KOPT-K1 (cell line): ENCODE results near the gene AGAP1.

Source experiments
- H3K27ac ChIP-seq: fragments of 200-600 bp; sonication (generic); 2 replicates; pipeline ENCODE4 v1.5.1; 2016; ENCODE audit warnings: antibody characterized with exemption, mild to moderate bottlenecking, low read depth, low read length; ENCODE audit not compliant: poor library complexity, severe bottlenecking
- H3K36me3 ChIP-seq: fragments of 200-600 bp; sonication (generic); 2 replicates; pipeline ENCODE4 v1.5.1; 2017; ENCODE audit warnings: antibody characterized with exemption, mild to moderate bottlenecking, low read length, moderate library complexity; ENCODE audit not compliant: insufficient read depth
- H3K9me3 ChIP-seq: fragments of 200-600 bp; sonication (generic); 2 replicates; pipeline ENCODE4 v1.5.1; 2017; ENCODE audit warnings: antibody characterized with exemption, low read length, mild to moderate bottlenecking; ENCODE audit not compliant: insufficient read depth, poor library complexity, severe bottlenecking

Gene AGAP1

GRCh38 chr2:235858881-235859280 is 365.0 kb downstream of the AGAP1 start:
- Histone ChIP-seq H3K9me3 (no peaks in the 10 kb centered on the region), H3K36me3 (no peaks in the 10 kb centered on the region)

GRCh38 chr2:235859651-235860050 is 365.8 kb downstream of the AGAP1 start:
- Histone ChIP-seq H3K27ac (no peak overlapping the region), H3K36me3 (no peaks in the 10 kb centered on the region), H3K9me3 (no peaks in the 10 kb centered on the region)

More at GRCh38 chr2:235858881-235859280, 365.0 kb downstream of the AGAP1 start:
- H3K27ac ChIP-seq, result no peak overlapping the region

- Histone ChIP-seq H3K27ac (no peak overlapping the region), H3K36me3 (no peaks in the 10 kb centered on the region), H3K9me3 (no peaks in the 10 kb centered on the region)
These were observed 366.3 kb downstream of the AGAP1 start for GRCh38 chr2:235860111-235860510.

- no peak overlapping the region for H3K27ac ChIP-seq
- H3K36me3 ChIP-seq, result no peaks in the 10 kb centered on the region
- H3K9me3 ChIP-seq, result no peaks in the 10 kb centered on the region
These were observed 367.0 kb downstream of the AGAP1 start for GRCh38 chr2:235860871-235861270.

GRCh38 chr2:235861383-235861782 is 367.5 kb downstream of the AGAP1 start:
- no peaks in the 10 kb centered on the region for H3K9me3 ChIP-seq
- no peak overlapping the region for H3K27ac ChIP-seq
- no peaks in the 10 kb centered on the region for H3K36me3 ChIP-seq

GRCh38 chr2:235863414-235863813 is 369.6 kb downstream of the AGAP1 start:
- Histone ChIP-seq H3K27ac (no peak overlapping the region), H3K36me3 (no peaks in the 10 kb centered on the region), H3K9me3 (no peaks in the 10 kb centered on the region)

- Histone ChIP-seq H3K36me3 (no peaks in the 10 kb centered on the region), H3K27ac (no peak overlapping the region), H3K9me3 (no peaks in the 10 kb centered on the region)
These were observed 370.5 kb downstream of the AGAP1 start for GRCh38 chr2:235864302-235864701.

GRCh38 chr2:235864733-235865515 is 371.1 kb downstream of the AGAP1 start:
- Histone ChIP-seq H3K36me3 (no peaks in the 10 kb centered on the region), H3K27ac (no peak overlapping the region), H3K9me3 (peaks cover under 1% of the 10 kb centered on the region)

GRCh38 chr2:235866373-235866772 is 372.5 kb downstream of the AGAP1 start:
- no peak overlapping the region for H3K27ac ChIP-seq
- peaks cover 11% of the 10 kb centered on the region for H3K9me3 ChIP-seq
- H3K36me3 ChIP-seq, result no peaks in the 10 kb centered on the region

- Histone ChIP-seq H3K27ac (no peak overlapping the region), H3K36me3 (no peaks in the 10 kb centered on the region), H3K9me3 (peaks cover 11% of the 10 kb centered on the region)
These were observed 374.4 kb downstream of the AGAP1 start for GRCh38 chr2:235868224-235868623.

- peaks cover 11% of the 10 kb centered on the region for H3K9me3 ChIP-seq
- H3K27ac ChIP-seq, result no peak overlapping the region
- H3K36me3 ChIP-seq, result no peaks in the 10 kb centered on the region
These were observed 374.8 kb downstream of the AGAP1 start for GRCh38 chr2:235868645-235869044.

- no peaks in the 10 kb centered on the region for H3K36me3 ChIP-seq
- peaks cover 11% of the 10 kb centered on the region for H3K9me3 ChIP-seq
- H3K27ac ChIP-seq, result no peak overlapping the region
These were observed 376.7 kb downstream of the AGAP1 start for GRCh38 chr2:235870515-235870914.

GRCh38 chr2:235876099-235876679 is 382.3 kb downstream of the AGAP1 start:
- H3K27ac ChIP-seq, result no peak overlapping the region
- no peaks in the 10 kb centered on the region for H3K36me3 ChIP-seq
- H3K9me3 ChIP-seq, result no peaks in the 10 kb centered on the region

GRCh38 chr2:235877275-235877802 is 383.5 kb downstream of the AGAP1 start:
- Histone ChIP-seq H3K9me3 (no peaks in the 10 kb centered on the region), H3K27ac (no peak overlapping the region), H3K36me3 (no peaks in the 10 kb centered on the region)

GRCh38 chr2:235879116-235879515 is 385.3 kb downstream of the AGAP1 start:
- Histone ChIP-seq H3K27ac (no peak overlapping the region), H3K36me3 (no peaks in the 10 kb centered on the region), H3K9me3 (no peaks in the 10 kb centered on the region)

- Histone ChIP-seq H3K36me3 (no peaks in the 10 kb centered on the region), H3K27ac (no peak overlapping the region)
These were observed 389.8 kb downstream of the AGAP1 start for GRCh38 chr2:235883675-235884074.

More at GRCh38 chr2:235883675-235884074, 389.8 kb downstream of the AGAP1 start:
- H3K9me3 ChIP-seq, result no peaks in the 10 kb centered on the region
